NK-92 treated with Interleukin-12 subunit alpha and Interleukin-12 subunit beta, amount 100 ng/mL, for 24 hours (cell line): ENCODE measurements around the gene ADAMTS2.

Source experiments
- DNase-seq: peaks from one replicate; lab custom pipeline; 2025; lab: John Stamatoyannopoulos, UW

The ADAMTS2 gene

GRCh38 chr5:179311091-179311470, 34.2 kb downstream of the ADAMTS2 start:
- no peak for DNase-seq

- no peak for DNase-seq
These were observed 34.7 kb downstream of the ADAMTS2 start for GRCh38 chr5:179310439-179311090.

DNA sequence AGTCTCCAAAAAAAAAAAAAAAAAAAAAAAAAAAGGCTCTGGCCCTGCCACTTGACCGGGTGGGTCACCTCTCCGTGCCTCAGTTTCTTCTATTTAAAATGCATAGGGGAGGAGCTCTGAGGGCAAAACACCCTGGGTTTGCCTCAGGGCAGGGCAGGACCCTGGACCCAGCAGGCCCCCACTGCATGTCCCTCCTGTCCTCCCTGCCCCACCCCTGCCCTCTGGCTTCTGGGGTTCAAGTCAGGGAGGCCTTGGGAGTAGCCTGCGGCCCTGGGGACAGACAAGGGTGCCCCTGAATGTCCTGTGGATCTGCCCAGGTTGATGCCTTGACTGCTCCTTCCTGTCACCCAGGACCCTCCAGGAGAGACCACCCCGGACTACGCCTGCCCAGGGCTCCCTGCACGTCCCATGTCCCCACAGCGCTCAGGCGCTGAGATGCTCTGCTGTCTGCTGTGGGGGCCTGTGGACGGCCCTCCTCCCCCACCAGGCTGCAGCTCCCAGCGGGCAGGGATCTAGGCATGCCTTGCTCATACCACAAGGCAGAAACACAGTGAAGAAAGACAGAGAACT, 35.4 kb downstream of the ADAMTS2 start:
- no peak for DNase-seq

- DNase-seq = no peak
These were observed 35.9 kb downstream of the ADAMTS2 start for GRCh38 chr5:179309383-179309670.

GRCh38 chr5:179308563-179309382, 36.5 kb downstream of the ADAMTS2 start:
- no peak for DNase-seq

- DNase-seq = no peak
These were observed 37.3 kb downstream of the ADAMTS2 start for GRCh38 chr5:179307931-179308471.

- DNase-seq = no peak
These were observed 38.1 kb downstream of the ADAMTS2 start for GRCh38 chr5:179307013-179307800.

DNA sequence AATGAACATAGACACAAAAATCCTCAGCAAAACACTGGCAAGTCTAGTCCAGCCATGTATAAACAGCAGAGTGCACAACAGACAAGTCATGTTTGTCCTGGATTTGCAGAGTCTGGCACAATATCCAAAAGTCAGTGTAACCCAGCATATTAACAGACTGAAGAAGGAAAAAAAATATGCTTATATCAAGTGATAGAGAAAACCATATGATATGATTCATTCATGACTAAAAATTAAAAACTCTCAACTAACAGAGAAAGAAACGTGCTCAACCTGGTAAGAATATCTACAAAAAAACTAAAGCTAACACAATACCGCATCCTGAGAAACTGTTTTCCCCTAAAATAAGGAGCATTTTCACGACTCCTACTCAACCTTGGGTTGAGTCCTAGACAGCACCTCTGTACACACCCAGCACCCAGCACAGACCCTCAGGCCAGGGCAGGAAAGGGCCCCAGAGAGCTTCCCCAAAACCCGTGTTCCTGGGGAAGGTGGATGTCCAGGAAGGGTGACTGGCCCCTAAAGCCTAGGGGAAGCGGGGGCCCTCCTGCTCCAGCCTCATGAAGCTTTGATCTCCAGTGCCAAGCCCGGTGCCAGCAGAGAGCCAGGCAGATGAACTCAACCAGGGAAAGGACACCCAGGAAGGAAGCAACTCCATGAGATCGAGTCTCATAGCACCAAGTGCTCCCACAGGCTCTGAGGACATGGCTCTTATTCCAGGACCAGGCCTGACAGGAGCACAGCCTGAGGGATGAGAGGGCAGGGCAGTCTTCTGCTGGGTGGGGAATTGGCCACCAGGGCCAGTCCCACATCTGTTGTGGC, 38.9 kb downstream of the ADAMTS2 start:
- DNase-seq = no peak

- DNase-seq = no peak
These were observed 40.4 kb downstream of the ADAMTS2 start for GRCh38 chr5:179304871-179305270.

DNA sequence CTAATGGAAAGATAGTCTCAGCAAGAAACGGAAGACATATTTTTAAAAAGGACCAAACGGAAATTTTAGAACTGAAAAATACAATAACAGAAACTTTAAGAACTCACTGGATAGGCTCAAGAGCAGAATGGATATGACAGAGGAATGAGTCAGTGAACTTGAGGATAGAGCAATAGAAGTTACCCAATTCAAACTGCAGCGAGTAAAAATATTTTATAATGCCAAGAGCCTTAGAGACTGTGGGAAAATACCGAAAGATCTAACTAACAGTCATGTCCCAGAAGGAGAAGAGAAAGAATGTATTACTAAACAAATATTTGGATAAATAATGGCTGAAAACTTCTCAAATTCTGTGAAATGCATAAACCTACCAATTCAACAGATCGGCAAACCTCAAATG, 40.8 kb downstream of the ADAMTS2 start:
- DNase-seq = no peak

DNA sequence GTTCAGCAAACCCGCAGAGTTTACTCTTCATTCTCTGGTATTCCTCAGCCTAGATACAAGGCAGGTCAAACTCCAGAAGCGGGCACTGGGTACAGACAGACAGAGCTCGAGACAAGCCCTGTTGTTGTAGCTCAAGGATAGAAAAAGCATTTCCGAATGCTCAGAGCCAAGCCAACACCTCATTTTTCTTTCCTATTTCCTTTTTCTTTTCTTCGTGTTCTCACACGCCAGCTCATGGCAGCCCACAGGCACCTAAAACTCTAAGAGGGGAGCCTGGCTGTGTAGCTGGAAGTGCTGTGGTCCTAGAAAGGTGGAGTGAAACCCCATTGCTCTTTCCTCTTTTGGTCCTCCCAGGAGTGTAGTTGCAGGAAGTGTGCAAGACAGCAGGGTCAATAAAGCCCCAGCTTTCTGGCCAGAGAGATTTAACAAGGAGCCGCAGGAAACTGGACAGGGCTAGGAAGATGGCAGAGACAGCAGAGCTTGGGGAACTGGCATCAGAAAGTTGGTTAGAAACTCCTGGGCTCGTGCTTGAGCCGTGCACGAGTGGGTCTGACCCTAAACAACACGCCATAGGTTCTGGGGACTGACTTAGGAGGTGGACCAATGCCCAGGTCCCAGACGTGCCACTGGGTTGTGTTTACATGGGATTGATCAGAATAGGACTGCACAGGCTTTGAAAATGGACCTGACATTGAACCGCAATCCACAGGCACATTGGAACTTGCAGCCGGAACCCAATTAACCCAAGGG, 41.6 kb downstream of the ADAMTS2 start:
- DNase-seq = no peak

GRCh38 chr5:179302499-179303185, 42.6 kb downstream of the ADAMTS2 start:
- no peak for DNase-seq

GRCh38 chr5:179301796-179302195, 43.5 kb downstream of the ADAMTS2 start:
- DNase-seq = no peak

DNA sequence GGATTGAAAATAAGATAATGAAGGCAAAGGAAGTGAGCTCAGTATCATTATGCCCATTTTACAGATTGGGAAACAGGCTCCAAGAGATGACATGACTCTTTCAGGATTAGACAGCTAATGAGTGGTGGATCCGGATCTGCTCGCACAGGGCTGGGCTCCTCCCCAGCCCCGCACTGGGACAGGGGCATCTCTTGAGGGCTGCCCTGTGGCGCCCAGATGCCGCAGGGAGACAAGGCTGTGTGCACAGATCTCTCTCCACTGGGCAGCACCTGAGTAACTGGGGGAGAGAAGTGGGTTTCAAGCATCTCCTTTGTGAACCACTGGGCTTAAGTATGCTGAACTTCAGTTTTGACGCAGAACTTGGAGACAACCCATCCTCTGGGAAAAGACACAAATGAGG, 43.9 kb downstream of the ADAMTS2 start:
- no peak for DNase-seq

DNA sequence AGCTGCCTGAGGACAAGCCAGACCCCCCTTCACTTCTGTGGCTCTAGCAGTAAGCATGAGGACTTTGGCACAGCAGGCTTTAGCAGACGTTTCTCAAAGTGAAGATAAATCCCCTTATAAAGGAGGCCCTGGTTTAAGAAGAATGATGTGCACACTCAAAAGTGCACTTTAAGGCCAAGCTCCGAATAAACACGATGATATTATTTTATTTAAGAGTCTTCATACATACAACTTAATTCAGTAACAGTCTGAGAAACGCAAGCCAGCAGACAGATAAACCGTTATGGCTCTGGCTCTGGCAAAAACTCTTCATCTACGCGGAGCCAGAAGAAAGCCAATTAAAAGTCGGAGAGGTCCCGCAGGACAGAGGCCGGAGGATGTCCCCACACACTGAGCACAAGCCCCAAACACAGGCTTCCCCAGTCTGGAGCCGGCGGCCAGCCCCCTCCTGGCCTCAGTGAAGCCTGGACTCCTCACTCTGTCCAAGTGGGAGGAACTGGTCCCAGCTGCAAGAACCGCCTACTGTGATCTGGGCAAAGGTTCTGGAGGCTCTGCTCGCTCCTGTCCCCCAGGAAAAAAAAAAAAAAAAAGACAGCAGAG, 44.6 kb downstream of the ADAMTS2 start:
- no peak for DNase-seq

- no peak for DNase-seq
These were observed 46.9 kb downstream of the ADAMTS2 start for GRCh38 chr5:179298181-179298993.

DNA sequence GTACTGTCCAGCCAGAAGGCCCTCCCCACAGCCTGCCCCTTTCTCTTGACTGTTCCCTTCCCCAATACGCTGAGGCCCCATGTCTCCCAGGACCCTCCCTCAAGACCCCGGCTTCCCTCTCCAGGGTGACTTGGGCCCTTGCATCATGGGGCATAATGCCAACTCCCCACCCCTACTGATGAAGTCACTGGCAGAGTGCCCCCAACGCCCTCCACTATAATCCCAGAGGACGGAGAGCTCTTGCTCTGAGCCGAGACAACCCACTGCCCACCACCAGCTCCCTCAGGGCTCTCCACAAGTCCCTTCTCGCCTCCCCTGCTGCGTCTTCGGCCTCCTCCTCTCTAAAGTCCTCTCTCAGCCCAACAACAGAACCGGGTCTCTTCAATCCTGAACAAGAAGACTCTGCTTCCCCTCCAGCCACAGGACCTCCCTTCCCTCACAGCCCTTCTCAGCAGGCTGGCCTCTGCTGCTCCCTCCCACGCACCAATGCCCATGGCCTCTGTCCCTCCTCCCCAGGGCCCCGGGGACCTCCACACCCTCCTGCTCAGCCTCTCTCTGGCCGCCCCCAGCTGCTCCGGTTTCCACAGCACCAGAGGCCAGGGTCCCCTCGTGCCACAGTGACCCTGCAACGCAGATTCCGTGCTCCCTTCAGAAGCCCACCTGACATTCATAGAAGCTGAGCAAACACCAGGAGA, 47.6 kb downstream of the ADAMTS2 start:
- DNase-seq = no peak

- no peak for DNase-seq
These were observed 48.2 kb downstream of the ADAMTS2 start for GRCh38 chr5:179297026-179297425.
